IMR-90 (cell line): ENCODE measurements around the gene CCDC170. TPM values are rescaled to one million over a fixed set of nuclear protein-coding genes. Genes with fewer than 3 reads are reported as not detected.

Experiments used
- ATAC-seq: fragments of 200-7000 bp; cut with Tn5 transposase; 2 replicates; pipeline ENCODE4 v1.9.1; 2020; ENCODE audit warnings: low read depth, mild to moderate bottlenecking, moderate library complexity
- BruUV-seq: library from RNA; stranded (reverse); fragments of 400-500 nt; replicated peaks from 2 replicates; lab custom pipeline; 2021; lab: Mats Ljungman, UMichigan
- CTCF ChIA-PET: fragments of 300-600 bp; formaldehyde crosslinking; extraction: SDS; loops from one replicate; lab custom pipeline; 2021; ENCODE audit warnings: antibody characterized with exemption; lab: Yijun Ruan, JAX
- POLR2A ChIA-PET: fragments of 300-600 bp; sonication (Branson Sonifier 250); formaldehyde crosslinking; loops from one replicate; lab custom pipeline; 2022; ENCODE audit warnings: antibody characterized with exemption; ENCODE audit not compliant: unreplicated experiment; lab: Charles Lee
- DNase-seq: peaks from one replicate; pipeline ENCODE4 v3.0.0; 2013
- H2AFZ ChIP-seq: replicated peaks from 2 replicates; pipeline ENCODE3; 2013; ENCODE audit warnings: low read length, mild to moderate bottlenecking; ENCODE audit not compliant: poor library complexity
- H2AK5ac ChIP-seq: 2 replicates; pipeline ENCODE4 v1.6.1; 2013; ENCODE audit warnings: low read depth, low read length, inconsistent platforms
- H2AK9ac ChIP-seq: replicated peaks from 2 replicates; pipeline ENCODE3; 2013; ENCODE audit warnings: mild to moderate bottlenecking, low read depth, low read length, moderate library complexity; ENCODE audit not compliant: poor library complexity
- H2BK120ac ChIP-seq: 2 replicates; pipeline ENCODE4 v1.6.1; 2013; ENCODE audit warnings: low read depth, low read length, inconsistent platforms
- H2BK15ac ChIP-seq: 3 replicates; pipeline ENCODE4 v1.6.1; 2013; ENCODE audit warnings: low read depth, low read length, inconsistent platforms
- H2BK20ac ChIP-seq: 2 replicates; pipeline ENCODE4 v1.6.1; 2013; ENCODE audit warnings: low read depth, mild to moderate bottlenecking, inconsistent platforms, low read length, moderate library complexity
- H2BK5ac ChIP-seq: 2 replicates; pipeline ENCODE4 v1.6.1; 2013; ENCODE audit warnings: mild to moderate bottlenecking, low read depth, low read length, inconsistent platforms; ENCODE audit not compliant: poor library complexity, severe bottlenecking
- H3K14ac ChIP-seq: replicated peaks from 2 replicates; pipeline ENCODE4 v1.6.1; 2013; ENCODE audit warnings: low read depth, low read length, inconsistent platforms
- H3K18ac ChIP-seq: 2 replicates; pipeline ENCODE4 v1.6.1; 2013; ENCODE audit warnings: low read depth, low read length, control low read depth
- H3K23ac ChIP-seq: 2 replicates; pipeline ENCODE4 v1.6.1; 2013; ENCODE audit warnings: low read depth, low read length, inconsistent platforms
- H3K27ac ChIP-seq: 2 replicates; pipeline ENCODE4 v1.5.1; 2013; ENCODE audit warnings: mild to moderate bottlenecking, control low read depth, low read length; ENCODE audit not compliant: insufficient read depth
- H3K27me3 ChIP-seq: 2 replicates; pipeline ENCODE4 v1.6.1; 2013; ENCODE audit warnings: low read length; ENCODE audit not compliant: control insufficient read depth, insufficient read depth
- H3K36me3 ChIP-seq: 2 replicates; pipeline ENCODE4 v1.6.1; 2013; ENCODE audit warnings: low read length, mixed read lengths; ENCODE audit not compliant: control insufficient read depth, insufficient read depth
- H3K4ac ChIP-seq: 2 replicates; pipeline ENCODE4 v1.6.1; 2013; ENCODE audit warnings: low read depth, low read length, inconsistent platforms
- H3K4me1 ChIP-seq: 2 replicates; pipeline ENCODE4 v1.6.1; 2013; ENCODE audit warnings: low read length, mixed read lengths; ENCODE audit not compliant: control insufficient read depth, insufficient read depth
- H3K4me2 ChIP-seq: 2 replicates; pipeline ENCODE4 v1.6.1; 2013; ENCODE audit warnings: low read depth, mild to moderate bottlenecking, control low read depth, low read length, moderate library complexity
- H3K4me3 ChIP-seq: 2 replicates; pipeline ENCODE4 v1.5.1; 2013; ENCODE audit warnings: low read depth, mild to moderate bottlenecking, control low read depth, low read length, moderate library complexity; ENCODE audit not compliant: insufficient read depth
- H3K56ac ChIP-seq: 2 replicates; pipeline ENCODE4 v1.6.1; 2013; ENCODE audit warnings: low read length, inconsistent platforms; ENCODE audit not compliant: insufficient read depth; ENCODE audit errors: extremely low read depth
- H3K79me1 ChIP-seq, 2 experiments: 2 replicates each; pipeline ENCODE4 v1.6.1; 2013; ENCODE audit warnings: low read length in 2 of 2, inconsistent platforms in 1 of 2, low read depth in 1 of 2
- H3K9ac ChIP-seq: 2 replicates; pipeline ENCODE4 v1.6.1; 2013; ENCODE audit warnings: low read depth, low read length, control low read depth
- H3K9me1 ChIP-seq: 2 replicates; pipeline ENCODE4 v1.6.1; 2013; ENCODE audit warnings: low read length, inconsistent platforms; ENCODE audit not compliant: insufficient read depth
- H3K9me3 ChIP-seq: 2 replicates; pipeline ENCODE4 v1.6.1; 2013; ENCODE audit warnings: low read length; ENCODE audit not compliant: control insufficient read depth, insufficient read depth
- H4K20me1 ChIP-seq: 2 replicates; pipeline ENCODE4 v1.6.1; 2013; ENCODE audit warnings: low read length, inconsistent platforms; ENCODE audit not compliant: insufficient read depth
- H4K5ac ChIP-seq: 2 replicates; pipeline ENCODE4 v1.6.1; 2013; ENCODE audit warnings: mild to moderate bottlenecking, low read depth, low read length, control low read depth
- H4K8ac ChIP-seq, 2 experiments: 2 replicates each; pipeline ENCODE4 v1.6.1; 2013; ENCODE audit warnings: low read depth in 2 of 2, low read length in 2 of 2, control low read depth in 1 of 2, inconsistent platforms in 1 of 2
- H4K91ac ChIP-seq: 2 replicates; pipeline ENCODE4 v1.6.1; 2013; ENCODE audit warnings: low read depth, low read length, inconsistent platforms; ENCODE audit not compliant: insufficient read depth
- MAFK ChIP-seq: IDR thresholded peaks from 2 replicates; pipeline ENCODE4 v1.6.1; 2012; ENCODE audit warnings: low read depth, low read length, improper control_type of control experiment
- RAD21 ChIP-seq: IDR thresholded peaks from 2 replicates; pipeline ENCODE4 v1.6.1; 2012; ENCODE audit warnings: low read length, improper control_type of control experiment
- USF2 ChIP-seq: fragments of 150-350 bp; IDR thresholded peaks from 2 replicates; pipeline ENCODE4 v1.6.1; 2017; ENCODE audit warnings: mild to moderate bottlenecking, antibody characterized with exemption, low read length, low read depth
- WGBS, 2 experiments: methylation state at CpG; one replicate each; pipeline versions ENCODE4 v1.1.5 to v1.1.7; 2013; ENCODE audit warnings: missing lambda C conversion rate in 2 of 2; ENCODE audit not compliant: insufficient read length in 1 of 2; ENCODE audit errors: extremely low coverage in 2 of 2; 5-methylcytosine and 5-hydroxymethylcytosine counted together
- dilution Hi-C: fragments of 300-500 bp; cut with HindIII; formaldehyde crosslinking; loops from one replicate; pipeline ENCODE4 v1.14.3; 2018; ENCODE audit warnings: low sequenced_read_pairs; ENCODE audit not compliant: unreplicated experiment
- in situ Hi-C: fragments of 300-500 bp; cut with MboI; formaldehyde crosslinking; loops from 3 replicates; pipeline ENCODE4 v1.14.3; 2019; ENCODE audit warnings: low sequenced_read_pairs, inconsistent platforms, mixed read lengths
- intact Hi-C: fragments of 100-400 bp; cut with micrococcal nuclease; formaldehyde crosslinking; loops from 2 replicates; pipeline ENCODE4 v1.10.0; 2022
- polyA plus RNA-seq, 3 experiments: library from polyadenylated mRNA; depleted of rRNA; stranded (reverse); fragments of >200 nt; gene quantifications; 2 replicates each; pipeline ENCODE4 v1.2.3, GENCODE V29; 2012; ENCODE audit warnings: low replicate concordance in 1 of 3
- total RNA-seq: library from RNA; depleted of rRNA; stranded (reverse); fragments of >200 nt; gene quantifications from 2 replicates; pipeline ENCODE4 v1.2.3, GENCODE V29; 2012

Gene CCDC170
- total and polyA plus RNA-seq, 2 of the 4 experiments (the other 2 are of a cell fraction): 0.12 to 0.54 TPM

- H3K4me1 ChIP-seq: no peaks in the 10 kb centered on the region
- no peak overlapping the region for H2BK5ac ChIP-seq
- H2AK9ac ChIP-seq: no peak overlapping the region
- CTCF ChIA-PET: no interaction called here
- H3K27ac ChIP-seq: no peak overlapping the region
- no peaks in the 10 kb centered on the region for H3K36me3 ChIP-seq
- no peaks in the 10 kb centered on the region for H4K20me1 ChIP-seq
- DNase-seq (no peak), ATAC-seq (no peak)
- no peak overlapping the region for H3K4me3 ChIP-seq
- POLR2A ChIA-PET: no interaction called here
- no peak overlapping the region for H2BK20ac ChIP-seq
- no peak overlapping the region for H4K91ac ChIP-seq
- intact Hi-C loops (no loop called here), dilution Hi-C loops (no loop called here), in situ Hi-C loops (no loop called here)
- H3K79me1 ChIP-seq: no peaks in the 10 kb centered on the region
- H3K23ac ChIP-seq: no peak overlapping the region
- H4K5ac ChIP-seq: no peak overlapping the region
- no CpG with 5 or more reads among the region's 2 CpGs for WGBS, 2 experiments
- no peaks in the 10 kb centered on the region for H3K9me1 ChIP-seq
- no peaks in the 10 kb centered on the region for H3K27me3 ChIP-seq
- H2BK15ac ChIP-seq: no peak overlapping the region
- no peak overlapping the region for H2AK5ac ChIP-seq
- TF ChIP-seq RAD21 (no peak), MAFK (no peak), USF2 (no peak)
- H2AFZ ChIP-seq: no peak overlapping the region
- H3K56ac ChIP-seq: no peak overlapping the region
- H4K8ac ChIP-seq: no peak overlapping the region
- no TSS peak for BruUV-seq
- H3K18ac ChIP-seq: no peak overlapping the region
- H3K4ac ChIP-seq: no peak overlapping the region
- H3K9ac ChIP-seq: no peak overlapping the region
- no peak overlapping the region for H3K4me2 ChIP-seq
- H2BK120ac ChIP-seq: no peak overlapping the region
- H3K9me3 ChIP-seq: peaks cover 7% of the 10 kb centered on the region; the same call in 1 of the 2 replicates
- no peak overlapping the region for H3K14ac ChIP-seq
Measured at GRCh38 chr6:151652325-151652724, 158.5 kb downstream of the CCDC170 start.
